GM19452 (cell line): ENCODE measurements around the gene HAUS6.
"Not testable (repeated sequence)": the region's sequence is repeated elsewhere in the genome, so short reads cannot be mapped to it uniquely, and the experiment has no call there.

ENCODE experiments used
- ATAC-seq: cut with Tn5 transposase; IDR thresholded peaks from one replicate; pipeline ENCODE4 v1.9.1; 2021; ENCODE audit not compliant: unreplicated experiment

HAUS6 gene

GRCh38 chr9:19119246-19119645, 16.5 kb upstream of the HAUS6 start:
- ATAC-seq, result no peak

- ATAC-seq, result no peak
These were observed 14.5 kb upstream of the HAUS6 start for GRCh38 chr9:19117039-19117716.

DNA sequence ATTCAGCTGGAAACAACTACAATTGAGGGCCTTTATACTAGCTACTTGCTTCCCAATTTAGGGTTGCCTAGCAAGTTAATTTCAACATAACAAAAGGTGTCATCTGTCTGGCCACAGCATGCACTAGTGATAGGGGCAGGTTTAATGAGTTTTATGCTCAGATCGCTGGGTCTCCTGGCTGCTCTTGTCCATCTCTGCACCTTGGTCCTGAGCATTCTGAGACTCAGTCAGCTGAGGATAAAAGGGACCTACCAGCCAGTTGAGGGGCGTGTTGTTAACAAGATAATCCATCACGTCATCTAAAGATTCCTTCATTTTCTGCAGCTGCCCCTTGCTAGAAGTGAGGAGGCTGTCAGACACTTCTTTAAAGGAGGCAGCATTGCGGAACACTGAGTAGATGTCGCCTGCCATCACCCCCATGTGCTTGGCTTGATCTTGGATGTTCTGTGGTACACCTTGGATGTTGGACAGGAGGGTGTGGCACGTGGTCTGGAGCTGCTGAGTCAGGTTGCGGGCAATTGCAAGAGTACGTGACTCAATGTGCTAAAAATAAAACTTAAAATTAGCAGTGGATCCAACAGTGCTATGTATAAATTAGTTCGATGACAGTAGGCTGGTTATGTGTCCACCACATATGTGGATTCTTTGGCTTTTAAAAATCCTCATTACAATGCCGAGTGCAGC, 13.5 kb upstream of the HAUS6 start:
- ATAC-seq, result no peak

DNA sequence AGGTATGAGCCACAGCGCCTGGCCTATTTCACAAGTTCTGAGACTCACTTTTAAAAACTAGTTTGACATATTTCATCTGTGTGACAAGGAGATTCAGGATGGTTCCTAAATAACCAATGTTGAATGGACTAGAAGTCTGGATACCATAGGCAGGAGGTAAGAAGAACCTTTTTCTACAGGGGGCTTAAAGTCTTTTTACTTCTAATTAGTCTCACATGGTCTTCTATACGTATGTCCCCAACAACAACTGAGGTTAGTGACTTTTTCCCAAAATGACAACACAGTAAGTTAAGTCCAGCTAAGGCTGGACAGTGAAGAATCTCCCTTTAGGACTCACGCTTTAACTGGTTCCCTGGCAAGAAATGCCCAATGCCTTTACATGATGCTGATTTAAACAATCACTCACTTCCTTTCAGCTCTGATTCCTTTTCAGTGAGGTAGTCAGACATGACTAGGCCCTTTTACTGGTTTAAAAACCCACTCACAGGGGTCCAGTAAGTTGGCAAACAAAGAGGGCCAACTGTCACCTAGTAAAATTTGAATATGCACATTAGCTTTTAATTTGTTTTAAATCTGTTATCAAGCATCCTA, 12.1 kb upstream of the HAUS6 start:
- no peak for ATAC-seq

DNA sequence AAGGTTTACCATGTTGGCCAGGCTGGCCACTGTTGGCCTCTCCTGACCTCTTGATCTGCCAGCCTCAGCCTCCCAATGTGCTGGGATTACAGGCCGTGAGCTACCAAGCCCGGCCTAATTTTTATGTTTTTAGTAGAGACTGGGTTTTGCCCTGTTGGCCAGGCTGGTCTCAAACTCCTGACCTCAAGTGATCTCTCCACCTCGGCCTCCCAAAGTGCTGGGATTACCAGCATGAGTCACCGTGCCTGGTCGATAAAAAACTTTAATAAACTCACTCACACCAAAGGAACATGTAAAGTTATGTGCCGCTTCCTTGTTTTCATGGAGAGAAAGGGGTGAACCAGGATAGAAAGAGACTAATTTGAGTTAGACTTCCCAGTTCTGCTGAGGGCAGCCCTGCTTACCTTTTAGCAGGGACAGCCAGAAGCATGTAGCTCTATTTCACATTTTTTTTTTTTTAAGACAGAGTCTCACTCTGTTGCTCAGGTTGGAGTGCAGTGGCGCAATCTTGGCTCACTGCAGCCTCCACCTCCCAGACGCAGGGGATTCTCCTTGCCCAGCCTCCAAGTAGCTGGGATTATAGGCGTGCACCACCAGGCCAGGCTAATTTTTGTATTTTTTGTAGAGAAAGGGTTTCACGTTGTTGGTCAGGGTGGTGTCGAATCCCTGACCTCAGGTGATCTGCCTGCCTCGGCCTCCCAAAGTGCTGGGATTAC, 11.4 kb upstream of the HAUS6 start:
- ATAC-seq, result no peak

- not testable (repeated sequence) for ATAC-seq
These were observed 10.4 kb upstream of the HAUS6 start for GRCh38 chr9:19113064-19113611.

- no peak for ATAC-seq
These were observed 5.3 kb upstream of the HAUS6 start for GRCh38 chr9:19108038-19108437.

- no peak for ATAC-seq
These were observed 2.0 kb upstream of the HAUS6 start for GRCh38 chr9:19104515-19105282.

- peak; percentile 31 for ATAC-seq
These were observed 498 bp downstream of the HAUS6 start for GRCh38 chr9:19102181-19102630.

GRCh38 chr9:19101203-19101602, 1.5 kb downstream of the HAUS6 start:
- no peak for ATAC-seq

DNA sequence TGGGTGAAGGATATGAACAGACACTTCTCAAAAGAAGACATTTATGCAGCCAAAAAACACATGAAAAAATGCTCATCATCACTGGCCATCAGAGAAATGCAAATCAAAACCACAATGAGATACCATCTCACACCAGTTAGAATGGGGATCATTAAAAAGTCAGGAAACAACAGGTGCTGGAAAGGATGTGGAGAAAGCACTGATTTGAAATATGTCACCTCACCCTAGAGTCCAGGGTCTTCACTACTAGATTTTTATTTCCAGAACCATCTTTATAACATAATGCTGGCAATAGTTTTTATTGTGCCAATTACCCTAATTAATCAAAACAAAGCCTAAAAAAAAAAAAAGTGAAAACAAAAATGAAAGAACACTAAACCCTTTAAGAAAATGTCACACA, 5.3 kb downstream of the HAUS6 start:
- not testable (repeated sequence) for ATAC-seq

DNA sequence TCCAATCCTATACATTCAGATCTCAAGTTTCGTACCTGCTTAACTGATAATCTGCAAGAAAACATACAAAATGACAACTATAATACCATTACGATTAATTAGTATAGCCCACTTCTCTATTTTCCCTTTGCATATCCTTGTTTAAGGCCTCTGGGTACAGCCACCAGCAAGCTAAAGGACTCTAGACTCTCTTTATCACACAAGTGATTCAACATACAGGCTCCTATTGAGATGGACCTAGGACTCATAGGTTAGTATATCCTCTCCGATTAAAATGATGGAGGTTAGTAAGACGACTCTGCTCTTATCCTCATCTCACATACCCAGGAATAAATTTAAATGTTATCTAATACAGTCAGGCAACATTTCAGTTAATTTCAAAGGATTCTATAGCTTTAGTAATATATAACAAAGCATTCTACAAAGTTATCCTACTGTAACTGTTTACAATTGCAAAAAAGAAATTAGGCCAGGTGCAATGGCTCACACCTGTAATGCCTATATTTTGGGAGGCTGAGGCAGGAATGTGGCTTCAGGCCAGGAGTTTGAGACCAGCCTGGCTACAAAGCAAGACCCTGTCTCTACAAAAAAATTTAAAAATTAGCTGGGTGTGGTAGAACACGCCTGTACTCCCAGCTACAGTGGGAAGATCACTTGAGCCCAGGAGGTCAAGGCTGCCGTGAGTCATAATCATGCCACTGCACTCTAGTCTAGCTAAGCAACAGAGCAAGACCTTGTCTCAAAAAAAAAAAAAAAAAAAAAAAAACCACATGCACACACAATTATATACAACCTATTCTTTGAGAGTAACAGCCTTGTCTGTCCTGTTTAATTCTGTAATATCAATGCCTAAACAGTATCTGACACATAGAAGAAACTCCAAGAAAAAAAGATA, 15.4 kb downstream of the HAUS6 start:
- ATAC-seq, result no peak

DNA sequence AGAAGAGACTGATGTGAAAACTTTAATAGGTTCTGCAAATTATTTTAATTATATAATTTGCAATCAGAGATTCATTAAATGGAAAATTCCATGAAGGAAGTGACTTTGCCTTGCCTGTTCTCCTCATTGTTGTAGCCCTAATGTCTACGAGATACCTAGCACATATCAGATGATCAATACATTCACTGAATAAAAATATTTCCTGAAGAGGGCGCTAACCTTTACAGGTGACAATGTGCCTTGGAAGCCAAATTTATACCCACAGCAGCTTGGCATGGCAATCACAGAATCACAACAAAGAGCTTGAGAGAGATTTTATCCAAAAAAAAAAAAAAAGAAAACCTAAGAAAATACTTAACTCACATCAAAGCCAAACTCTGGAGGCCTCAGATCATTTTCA, 17.4 kb downstream of the HAUS6 start:
- ATAC-seq, result no peak

DNA sequence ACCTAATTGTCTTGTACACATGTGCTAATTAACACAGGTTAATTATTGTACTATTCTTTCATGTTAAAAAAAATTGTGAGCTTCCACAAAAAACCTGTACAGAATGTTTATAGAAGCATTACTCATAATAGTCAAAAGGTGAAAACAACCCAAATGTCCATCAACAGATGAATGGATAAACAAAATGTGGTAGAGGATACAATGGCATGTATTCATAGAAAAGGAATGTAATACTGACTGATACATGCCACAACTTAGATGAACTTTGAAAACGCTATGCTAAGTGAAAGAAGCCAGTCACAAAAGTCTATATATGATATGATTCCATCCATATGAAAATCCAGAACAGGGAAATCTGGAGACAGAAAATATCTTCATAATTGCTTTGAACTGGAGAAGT, 27.9 kb downstream of the HAUS6 start:
- no peak for ATAC-seq

- no peak for ATAC-seq
These were observed 28.5 kb downstream of the HAUS6 start for GRCh38 chr9:19074229-19074628.

DNA sequence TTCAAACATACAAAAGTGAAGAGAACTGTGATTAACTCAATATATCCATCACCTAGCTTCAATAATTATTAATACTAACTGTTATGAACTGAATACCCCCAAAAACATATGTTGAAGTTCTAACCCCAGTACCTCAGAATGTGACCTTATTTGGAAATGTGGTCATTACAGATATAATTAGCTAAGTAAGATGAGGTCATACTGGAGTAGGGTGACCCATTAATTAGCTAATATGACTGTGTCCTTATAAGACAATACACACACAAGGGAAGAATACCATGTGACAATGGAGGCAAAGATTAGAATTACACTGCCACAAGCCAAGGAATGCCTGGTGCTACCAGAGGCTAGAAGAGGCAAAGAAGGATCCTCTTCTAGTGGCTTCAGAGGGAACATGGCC, 45.7 kb downstream of the HAUS6 start:
- no peak for ATAC-seq

GRCh38 chr9:19050637-19051591, 51.8 kb downstream of the HAUS6 start:
- ATAC-seq, result no peak

DNA sequence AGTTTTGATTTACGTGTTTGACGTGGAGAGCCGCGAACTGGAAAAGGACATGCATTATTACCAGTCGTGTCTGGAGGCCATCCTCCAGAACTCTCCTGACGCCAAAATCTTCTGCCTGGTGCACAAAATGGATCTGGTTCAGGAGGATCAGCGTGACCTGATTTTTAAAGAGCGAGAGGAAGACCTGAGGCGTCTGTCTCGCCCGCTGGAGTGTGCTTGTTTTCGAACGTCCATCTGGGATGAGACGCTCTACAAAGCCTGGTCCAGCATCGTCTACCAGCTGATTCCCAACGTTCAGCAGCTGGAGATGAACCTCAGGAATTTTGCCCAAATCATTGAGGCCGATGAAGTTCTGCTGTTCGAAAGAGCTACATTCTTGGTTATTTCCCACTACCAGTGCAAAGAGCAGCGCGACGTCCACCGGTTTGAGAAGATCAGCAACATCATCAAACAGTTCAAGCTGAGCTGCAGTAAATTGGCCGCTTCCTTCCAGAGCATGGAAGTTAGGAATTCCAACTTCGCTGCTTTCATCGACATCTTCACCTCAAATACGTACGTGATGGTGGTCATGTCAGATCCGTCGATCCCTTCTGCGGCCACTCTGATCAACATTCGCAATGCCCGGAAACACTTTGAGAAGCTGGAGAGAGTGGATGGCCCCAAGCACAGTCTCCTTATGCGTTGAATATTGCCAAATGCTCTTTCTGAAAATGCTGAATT, 52.6 kb downstream of the HAUS6 start:
- ATAC-seq, result no peak
